Measurements from ENCODE around the gene FILIP1L.

DNA sequence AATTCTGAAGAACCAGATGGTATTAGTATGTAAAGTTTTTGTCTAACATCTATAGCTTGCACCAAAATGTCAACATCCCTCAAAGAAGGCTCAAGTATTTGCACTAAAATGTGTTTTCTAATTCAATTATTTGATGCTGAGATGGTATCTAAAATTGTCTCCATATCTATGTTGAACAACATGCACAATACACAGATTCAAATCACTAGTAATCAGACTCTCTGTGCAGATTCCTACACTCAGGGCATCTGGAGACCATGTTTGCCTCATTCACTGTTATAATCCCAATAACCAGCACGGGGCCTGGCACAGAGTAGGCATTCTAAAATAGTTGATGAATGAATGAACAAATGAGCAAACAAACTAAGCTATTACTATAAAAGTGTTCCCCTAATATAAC, 2.6 kb downstream of the FILIP1L start:
- no peak for TF ChIP-seq SNAPC5 (CRISPR knock-in tag; IDR thresholded peaks at IDR 0.05; ENCODE audit: borderline replicate concordance)
- TF ChIP-seq, protein P1, sequence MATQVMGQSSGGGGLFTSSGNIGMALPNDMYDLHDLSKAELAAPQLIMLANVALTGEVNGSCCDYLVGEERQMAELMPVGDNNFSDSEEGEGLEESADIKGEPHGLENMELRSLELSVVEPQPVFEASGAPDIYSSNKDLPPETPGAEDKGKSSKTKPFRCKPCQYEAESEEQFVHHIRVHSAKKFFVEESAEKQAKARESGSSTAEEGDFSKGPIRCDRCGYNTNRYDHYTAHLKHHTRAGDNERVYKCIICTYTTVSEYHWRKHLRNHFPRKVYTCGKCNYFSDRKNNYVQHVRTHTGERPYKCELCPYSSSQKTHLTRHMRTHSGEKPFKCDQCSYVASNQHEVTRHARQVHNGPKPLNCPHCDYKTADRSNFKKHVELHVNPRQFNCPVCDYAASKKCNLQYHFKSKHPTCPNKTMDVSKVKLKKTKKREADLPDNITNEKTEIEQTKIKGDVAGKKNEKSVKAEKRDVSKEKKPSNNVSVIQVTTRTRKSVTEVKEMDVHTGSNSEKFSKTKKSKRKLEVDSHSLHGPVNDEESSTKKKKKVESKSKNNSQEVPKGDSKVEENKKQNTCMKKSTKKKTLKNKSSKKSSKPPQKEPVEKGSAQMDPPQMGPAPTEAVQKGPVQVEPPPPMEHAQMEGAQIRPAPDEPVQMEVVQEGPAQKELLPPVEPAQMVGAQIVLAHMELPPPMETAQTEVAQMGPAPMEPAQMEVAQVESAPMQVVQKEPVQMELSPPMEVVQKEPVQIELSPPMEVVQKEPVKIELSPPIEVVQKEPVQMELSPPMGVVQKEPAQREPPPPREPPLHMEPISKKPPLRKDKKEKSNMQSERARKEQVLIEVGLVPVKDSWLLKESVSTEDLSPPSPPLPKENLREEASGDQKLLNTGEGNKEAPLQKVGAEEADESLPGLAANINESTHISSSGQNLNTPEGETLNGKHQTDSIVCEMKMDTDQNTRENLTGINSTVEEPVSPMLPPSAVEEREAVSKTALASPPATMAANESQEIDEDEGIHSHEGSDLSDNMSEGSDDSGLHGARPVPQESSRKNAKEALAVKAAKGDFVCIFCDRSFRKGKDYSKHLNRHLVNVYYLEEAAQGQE (IDR thresholded peaks at IDR 0.05; ENCODE audit: borderline replicate concordance in 1 of 2, low read depth in 1 of 2, low read length in 2 of 2): no peak
- TF ChIP-seq, protein P2, sequence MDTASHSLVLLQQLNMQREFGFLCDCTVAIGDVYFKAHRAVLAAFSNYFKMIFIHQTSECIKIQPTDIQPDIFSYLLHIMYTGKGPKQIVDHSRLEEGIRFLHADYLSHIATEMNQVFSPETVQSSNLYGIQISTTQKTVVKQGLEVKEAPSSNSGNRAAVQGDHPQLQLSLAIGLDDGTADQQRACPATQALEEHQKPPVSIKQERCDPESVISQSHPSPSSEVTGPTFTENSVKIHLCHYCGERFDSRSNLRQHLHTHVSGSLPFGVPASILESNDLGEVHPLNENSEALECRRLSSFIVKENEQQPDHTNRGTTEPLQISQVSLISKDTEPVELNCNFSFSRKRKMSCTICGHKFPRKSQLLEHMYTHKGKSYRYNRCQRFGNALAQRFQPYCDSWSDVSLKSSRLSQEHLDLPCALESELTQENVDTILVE (CRISPR knock-in tag; IDR thresholded peaks at IDR 0.05): no peak
- TF ChIP-seq POLR2A (IDR thresholded peaks at IDR 0.05; ENCODE audit: insufficient read depth in 1 of 2, low read depth in 2 of 2, low read length in 2 of 2): no peak
- TF ChIP-seq, protein P3, sequence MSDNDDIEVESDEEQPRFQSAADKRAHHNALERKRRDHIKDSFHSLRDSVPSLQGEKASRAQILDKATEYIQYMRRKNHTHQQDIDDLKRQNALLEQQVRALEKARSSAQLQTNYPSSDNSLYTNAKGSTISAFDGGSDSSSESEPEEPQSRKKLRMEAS (IDR thresholded peaks at IDR 0.05): no peak
- TF ChIP-seq ZNF570 (CRISPR knock-in tag; IDR thresholded peaks at IDR 0.05; ENCODE audit: borderline replicate concordance): no peak
- no peak for TF ChIP-seq HOXD1 (CRISPR knock-in tag; IDR thresholded peaks at IDR 0.05)
- no peak for TF ChIP-seq MAZ (IDR thresholded peaks at IDR 0.05; ENCODE audit: borderline replicate concordance, low read depth, low read length)
- no peak for TF ChIP-seq MAZ (CRISPR knock-in tag; IDR thresholded peaks at IDR 0.05; ENCODE audit: low read depth)

Data from HepG2 (cell line).